Glutamatergic neuron (in vitro differentiated cells): ENCODE results near the gene SYNGR3. TPM values are rescaled to one million over a fixed set of nuclear protein-coding genes. Genes with fewer than 3 reads are reported as not detected.

Experiments
- DNase-seq: peaks from one replicate; pipeline ENCODE4 v3.0.0; 2022
- H3K27ac Mint-ChIP-seq: one replicate; pipeline ENCODE4 v1.8.0; 2020; ENCODE audit warnings: mild to moderate bottlenecking, mixed read lengths, inconsistent platforms; ENCODE audit not compliant: unreplicated experiment
- H3K27me3 Mint-ChIP-seq: one replicate; pipeline ENCODE4 v1.8.0; 2020; ENCODE audit warnings: mild to moderate bottlenecking, moderate library complexity, mixed read lengths, inconsistent platforms; ENCODE audit not compliant: unreplicated experiment
- H3K36me3 Mint-ChIP-seq: one replicate; pipeline ENCODE4 v1.8.0; 2020; ENCODE audit warnings: mild to moderate bottlenecking, mixed read lengths, inconsistent platforms; ENCODE audit not compliant: unreplicated experiment
- H3K4me1 Mint-ChIP-seq: one replicate; pipeline ENCODE4 v1.8.0; 2020; ENCODE audit warnings: mild to moderate bottlenecking, low read depth, mixed read lengths, inconsistent platforms; ENCODE audit not compliant: unreplicated experiment
- H3K4me3 Mint-ChIP-seq: one replicate; pipeline ENCODE4 v1.8.0; 2020; ENCODE audit warnings: mild to moderate bottlenecking, mixed read lengths, inconsistent platforms; ENCODE audit not compliant: unreplicated experiment
- H3K9me3 Mint-ChIP-seq: one replicate; pipeline ENCODE4 v1.8.0; 2020; ENCODE audit warnings: mild to moderate bottlenecking, moderate library complexity, mixed read lengths, inconsistent platforms; ENCODE audit not compliant: unreplicated experiment
- CTCF ChIP-seq: fragments of 200-600 bp; sonication (generic); IDR thresholded peaks from one replicate; pipeline ENCODE4 v1.5.0; 2021; ENCODE audit not compliant: partially characterized antibody, unreplicated experiment
- total RNA-seq: library from RNA; stranded (reverse); fragmentation: NEBNext Ultra II Directional; extraction: Animal tissue kit (Norgen Biotek cat#: 25700); gene quantifications from one replicate; pipeline ENCODE4 v1.2.1, GENCODE V29; 2021; ENCODE audit not compliant: unreplicated experiment

Gene SYNGR3
- total RNA-seq, 1 donor from 2014 or later, result 45.7 TPM

- DNase-seq, result peak; percentile 26
- Mint-ChIP-seq H3K27me3 (peaks cover 7% of the 10 kb centered on the region), H3K4me3 (no peak overlapping the region), H3K9me3 (peaks cover 8% of the 10 kb centered on the region), H3K36me3 (no peaks in the 10 kb centered on the region), H3K27ac (peak overlapping the region; percentile 70), H3K4me1 (peaks cover 8% of the 10 kb centered on the region)
- TF ChIP-seq CTCF, result no peak
Measured at GRCh38 chr16:2040787-2041522, 51.2 kb downstream of the SYNGR3 start.

DNA sequence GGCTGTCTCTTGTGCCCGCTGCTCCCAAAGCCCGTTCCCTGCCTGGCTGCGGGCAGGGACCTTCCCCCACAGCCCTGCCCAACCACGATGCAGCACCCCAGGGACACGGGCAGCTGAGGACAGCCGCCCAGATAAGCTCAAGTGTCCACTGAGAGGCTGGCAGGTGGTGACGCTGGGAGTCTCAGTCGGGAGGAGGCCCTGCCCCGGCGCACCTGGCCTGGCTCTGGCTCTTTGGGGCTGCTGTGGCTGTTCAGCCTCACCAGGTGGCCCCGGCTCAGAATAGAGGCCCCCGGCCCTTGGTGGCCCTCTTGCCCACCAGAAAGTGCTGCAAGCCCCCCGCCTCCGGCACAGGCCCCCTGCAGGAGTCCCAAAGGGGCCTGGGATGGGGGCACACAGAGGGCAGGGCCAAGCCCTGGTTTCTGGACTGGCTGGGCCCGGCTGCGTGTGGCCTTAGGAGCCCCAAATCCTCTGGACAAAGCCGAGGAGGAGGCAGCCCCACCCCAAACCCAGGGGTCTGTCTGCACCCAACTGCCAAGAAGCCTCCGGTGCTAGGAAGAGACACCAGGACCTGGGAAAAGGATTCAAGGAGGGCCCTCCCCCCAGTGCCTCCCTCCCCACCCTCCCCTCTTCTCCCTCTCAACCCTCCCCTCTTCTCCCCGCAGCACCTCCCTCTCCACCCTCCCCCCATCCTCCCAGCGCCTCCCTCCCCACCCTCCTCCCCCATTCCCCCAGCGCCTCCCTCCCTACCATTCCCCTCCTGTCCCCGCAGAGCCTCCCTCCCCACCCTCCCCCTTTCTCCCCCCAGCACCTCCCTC is 52.6 kb downstream of the SYNGR3 start:
- H3K27me3 Mint-ChIP-seq, result peaks cover 9% of the 10 kb centered on the region
- H3K36me3 Mint-ChIP-seq, result no peaks in the 10 kb centered on the region
- H3K4me1 Mint-ChIP-seq, result peaks cover 11% of the 10 kb centered on the region
- DNase-seq, result peak; percentile 20
- H3K9me3 Mint-ChIP-seq, result peaks cover 7% of the 10 kb centered on the region
- H3K4me3 Mint-ChIP-seq, result no peak overlapping the region
- no peak for TF ChIP-seq CTCF
- H3K27ac Mint-ChIP-seq, result no peak overlapping the region

DNA sequence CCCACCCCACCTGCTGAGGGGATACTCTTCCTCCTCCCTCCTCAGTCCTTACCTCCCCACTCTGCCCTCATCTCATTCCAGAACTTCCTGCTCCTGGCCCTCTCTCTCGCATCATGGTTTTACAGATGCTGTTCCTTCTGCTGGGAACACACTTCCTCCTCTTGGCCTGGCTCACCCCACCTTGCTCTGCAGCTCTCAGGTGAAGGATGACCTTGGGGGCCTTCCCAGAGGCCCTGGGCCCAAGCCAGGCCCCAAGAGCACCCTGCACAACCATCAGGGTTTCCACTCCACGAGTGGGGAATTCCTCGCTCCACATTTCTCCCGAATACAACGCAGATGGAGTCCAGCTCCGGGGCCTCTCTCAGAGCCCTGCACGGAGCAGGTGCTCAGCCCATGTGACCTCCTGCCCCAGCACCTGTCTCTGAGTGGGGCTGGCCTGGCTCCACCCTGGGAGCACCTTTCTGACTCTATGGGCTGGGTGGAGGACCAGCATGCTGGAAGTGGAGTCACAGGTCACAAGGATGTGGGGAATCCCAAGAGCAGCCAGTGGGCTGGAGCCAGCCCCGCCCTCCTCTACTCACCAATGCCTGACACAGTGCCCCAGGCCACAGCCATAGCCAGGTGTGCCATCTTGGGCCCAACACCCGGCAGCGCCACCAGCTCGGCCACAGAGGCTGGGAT is 53.4 kb downstream of the SYNGR3 start:
- H3K27ac Mint-ChIP-seq, result no peak overlapping the region
- DNase-seq, result peak; percentile 13
- peaks cover 9% of the 10 kb centered on the region for H3K27me3 Mint-ChIP-seq
- peaks cover 10% of the 10 kb centered on the region for H3K4me1 Mint-ChIP-seq
- H3K36me3 Mint-ChIP-seq, result no peaks in the 10 kb centered on the region
- TF ChIP-seq CTCF, result no peak
- peaks cover 7% of the 10 kb centered on the region for H3K9me3 Mint-ChIP-seq
- no peak overlapping the region for H3K4me3 Mint-ChIP-seq

Other genes starting within 250 kb of the SYNGR3 start
- 79.1 TPM for gene NME3, start 218.4 kb upstream of the SYNGR3 start, total RNA-seq
- 68.7 TPM for gene EME2, start 217.2 kb upstream of the SYNGR3 start, total RNA-seq
- gene MRPS34, start 216.8 kb upstream of the SYNGR3 start, total RNA-seq, result 75.1 TPM
- gene SPSB3, start 207.4 kb upstream of the SYNGR3 start, total RNA-seq, result 80.4 TPM
- 66.1 TPM for gene NUBP2, start 207.0 kb upstream of the SYNGR3 start, total RNA-seq
- 0.39 TPM for gene IGFALS, start 196.3 kb upstream of the SYNGR3 start, total RNA-seq
- gene HAGH, start 163.1 kb upstream of the SYNGR3 start, total RNA-seq, result 99.6 TPM
- 26.5 TPM for gene FAHD1, start 162.8 kb upstream of the SYNGR3 start, total RNA-seq
- 2.4 TPM for gene MEIOB, start 117.8 kb upstream of the SYNGR3 start, total RNA-seq
- gene HS3ST6, start 71.6 kb upstream of the SYNGR3 start, total RNA-seq, result 7.8 TPM
- 50.9 TPM for gene MSRB1, start 46.8 kb upstream of the SYNGR3 start, total RNA-seq
- not detected for gene RPL3L, start 35.3 kb upstream of the SYNGR3 start, total RNA-seq
- gene NDUFB10, start 30.4 kb upstream of the SYNGR3 start, total RNA-seq, result 302 TPM
- gene RPS2, start 25.1 kb upstream of the SYNGR3 start, total RNA-seq, result 1,772 TPM
- gene RNF151, start 23.1 kb upstream of the SYNGR3 start, total RNA-seq, result not detected
- 26.8 TPM for gene TBL3, start 17.9 kb upstream of the SYNGR3 start, total RNA-seq
- 1.3 TPM for gene NOXO1, start 8.5 kb upstream of the SYNGR3 start, total RNA-seq
- gene GFER, start 5.8 kb upstream of the SYNGR3 start, total RNA-seq, result 26.0 TPM
- 90.4 TPM for gene ZNF598, start 19.9 kb downstream of the SYNGR3 start, total RNA-seq
- gene NPW, start 29.8 kb downstream of the SYNGR3 start, total RNA-seq, result 0.91 TPM
- gene NHERF2, start 36.9 kb downstream of the SYNGR3 start, total RNA-seq, result 22.3 TPM
- gene NTHL1, start 57.9 kb downstream of the SYNGR3 start, total RNA-seq, result 194 TPM
- 215 TPM for gene TSC2, start 58.0 kb downstream of the SYNGR3 start, total RNA-seq
- gene PKD1, start 145.9 kb downstream of the SYNGR3 start, total RNA-seq, result 628 TPM
- 292 TPM for gene RAB26, start 158.7 kb downstream of the SYNGR3 start, total RNA-seq
- gene TRAF7, start 165.8 kb downstream of the SYNGR3 start, total RNA-seq, result 74.8 TPM
- 31.6 TPM for gene CASKIN1, start 206.6 kb downstream of the SYNGR3 start, total RNA-seq
- gene MLST8, start 215.5 kb downstream of the SYNGR3 start, total RNA-seq, result 57.9 TPM
- gene BRICD5, start 220.9 kb downstream of the SYNGR3 start, total RNA-seq, result 30.2 TPM
- 33.9 TPM for gene PGP, start 224.9 kb downstream of the SYNGR3 start, total RNA-seq
- gene E4F1, start 233.6 kb downstream of the SYNGR3 start, total RNA-seq, result 53.4 TPM
- 3.4 TPM for gene DNASE1L2, start 246.5 kb downstream of the SYNGR3 start, total RNA-seq